Measurements from ENCODE around the gene ABCG1. TPM values are rescaled to one million over a fixed set of nuclear protein-coding genes. Genes with fewer than 3 reads are reported as not detected.

Gene ABCG1
- total RNA-seq, 4 donors from 2014 or later = 32.0 to 54.0 (median 35.2) TPM

DNA sequence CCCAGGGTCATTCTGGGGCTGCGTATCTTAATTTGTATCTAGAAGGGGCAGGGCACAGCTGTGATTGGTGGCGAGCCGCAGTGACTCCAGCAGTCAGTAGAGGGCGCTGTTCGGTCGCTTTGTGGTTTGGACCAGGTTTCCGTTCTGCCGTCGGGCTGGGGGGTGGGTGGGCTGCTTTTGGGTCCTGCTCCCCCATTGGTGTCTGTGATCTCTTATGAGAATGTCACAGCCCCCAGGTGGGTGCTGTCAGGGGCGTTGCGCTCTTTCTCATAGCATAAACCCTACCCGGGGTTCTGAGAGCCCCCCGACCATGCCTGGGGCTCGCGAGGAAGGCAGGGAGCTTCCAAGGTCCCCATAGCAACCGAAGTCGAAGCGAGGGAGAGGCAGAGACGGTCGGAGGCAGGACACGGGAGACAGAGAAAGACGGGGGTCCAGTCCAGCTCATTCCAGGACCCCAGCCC is 90.8 kb downstream of the ABCG1 start:
- H3K4me3 ChIP-seq = no peak overlapping the region
- peak in 1 of 2 donors; percentile 80 for DNase-seq (ENCODE audit: low spot score in 2 of 2)
- peaks cover 9% of the 10 kb centered on the region for H3K4me1 ChIP-seq
- no peaks in the 10 kb centered on the region for H3K9me3 ChIP-seq
- WGBS = 0% methylated on average over 1 of the region's 22 CpGs
- TF ChIP-seq, protein P1, sequence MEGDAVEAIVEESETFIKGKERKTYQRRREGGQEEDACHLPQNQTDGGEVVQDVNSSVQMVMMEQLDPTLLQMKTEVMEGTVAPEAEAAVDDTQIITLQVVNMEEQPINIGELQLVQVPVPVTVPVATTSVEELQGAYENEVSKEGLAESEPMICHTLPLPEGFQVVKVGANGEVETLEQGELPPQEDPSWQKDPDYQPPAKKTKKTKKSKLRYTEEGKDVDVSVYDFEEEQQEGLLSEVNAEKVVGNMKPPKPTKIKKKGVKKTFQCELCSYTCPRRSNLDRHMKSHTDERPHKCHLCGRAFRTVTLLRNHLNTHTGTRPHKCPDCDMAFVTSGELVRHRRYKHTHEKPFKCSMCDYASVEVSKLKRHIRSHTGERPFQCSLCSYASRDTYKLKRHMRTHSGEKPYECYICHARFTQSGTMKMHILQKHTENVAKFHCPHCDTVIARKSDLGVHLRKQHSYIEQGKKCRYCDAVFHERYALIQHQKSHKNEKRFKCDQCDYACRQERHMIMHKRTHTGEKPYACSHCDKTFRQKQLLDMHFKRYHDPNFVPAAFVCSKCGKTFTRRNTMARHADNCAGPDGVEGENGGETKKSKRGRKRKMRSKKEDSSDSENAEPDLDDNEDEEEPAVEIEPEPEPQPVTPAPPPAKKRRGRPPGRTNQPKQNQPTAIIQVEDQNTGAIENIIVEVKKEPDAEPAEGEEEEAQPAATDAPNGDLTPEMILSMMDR (IDR thresholded peaks at IDR 0.05) = peak; percentile 22 to 84
- TF ChIP-seq POLR2A (IDR thresholded peaks at IDR 0.05) = no peak
- no peak for TF ChIP-seq EP300 (IDR thresholded peaks at IDR 0.05)
- TF ChIP-seq POLR2AphosphoS5 (IDR thresholded peaks at IDR 0.05) = no peak
- H3K27ac ChIP-seq = no peak overlapping the region
- no peaks in the 10 kb centered on the region for H3K36me3 ChIP-seq
- peaks cover 9% of the 10 kb centered on the region for H3K27me3 ChIP-seq

DNA sequence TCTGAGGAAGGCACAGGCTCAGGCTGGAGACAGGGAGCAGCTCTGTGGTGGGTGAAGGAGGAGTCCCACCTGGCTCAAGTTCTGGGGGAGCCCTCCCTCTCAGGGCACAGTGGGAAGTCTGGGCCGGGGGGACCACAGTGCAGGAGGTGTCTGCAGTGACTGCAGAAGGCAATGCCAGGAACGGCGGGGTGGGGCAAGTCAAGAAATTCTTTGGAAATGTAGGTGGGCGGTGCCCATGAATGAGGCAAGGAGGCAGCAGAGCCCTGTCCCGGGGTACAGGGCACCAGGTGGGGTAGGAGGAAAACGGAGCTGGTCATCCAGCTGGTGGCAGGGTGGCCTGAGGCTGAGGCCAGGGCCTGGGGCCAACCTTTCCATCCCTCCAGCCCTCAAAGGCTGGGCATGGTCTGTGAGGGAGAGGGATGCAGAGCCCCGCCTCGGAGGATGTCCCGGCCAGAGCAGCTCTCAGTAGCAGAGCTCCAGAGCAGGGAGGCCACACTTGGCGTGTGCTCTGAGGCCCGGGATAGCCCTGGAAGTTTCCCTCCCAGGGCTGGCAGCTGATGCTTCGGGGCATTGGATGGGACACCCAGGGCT is 91.6 kb downstream of the ABCG1 start:
- DNase-seq (ENCODE audit: low spot score in 2 of 2) = no peak
- Histone ChIP-seq H3K9me3 (no peaks in the 10 kb centered on the region), H3K27ac (no peak overlapping the region), H3K27me3 (peaks cover 9% of the 10 kb centered on the region), H3K36me3 (no peaks in the 10 kb centered on the region), H3K4me1 (peaks cover 9% of the 10 kb centered on the region), H3K4me3 (no peak overlapping the region)
- no peak for TF ChIP-seq POLR2AphosphoS5 (IDR thresholded peaks at IDR 0.05)
- no peak for TF ChIP-seq EP300 (IDR thresholded peaks at IDR 0.05)
- TF ChIP-seq, protein P1 (IDR thresholded peaks at IDR 0.05) = no peak
- TF ChIP-seq POLR2A (IDR thresholded peaks at IDR 0.05) = no peak
- WGBS = 44% methylated on average over 9 of the region's 12 CpGs

DNA sequence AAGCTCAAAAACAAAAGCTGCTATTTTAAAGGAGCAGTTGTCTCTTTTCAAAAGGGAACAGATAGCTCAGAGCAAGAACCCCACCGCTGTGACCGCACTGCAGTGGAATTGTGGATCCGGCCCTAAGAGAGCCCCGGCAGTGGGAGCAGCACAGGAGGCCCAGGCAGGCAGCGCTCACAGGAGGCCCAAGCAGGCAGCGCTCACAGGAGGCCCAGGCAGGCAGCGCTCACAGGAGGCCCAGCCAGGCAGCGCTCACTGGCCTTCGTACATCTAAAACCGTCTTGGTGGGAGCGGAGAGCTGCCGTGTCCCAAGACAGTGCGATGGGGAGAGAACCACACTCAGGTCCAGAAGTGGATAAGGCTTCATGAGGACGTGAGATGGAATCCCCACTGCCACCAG is 92.2 kb downstream of the ABCG1 start:
- H3K27me3 ChIP-seq = peaks cover 4% of the 10 kb centered on the region
- no peak overlapping the region for H3K4me3 ChIP-seq
- WGBS = 90% methylated on average over 11 of the region's 14 CpGs
- no peaks in the 10 kb centered on the region for H3K36me3 ChIP-seq
- no peak for DNase-seq (ENCODE audit: low spot score in 2 of 2)
- TF ChIP-seq POLR2AphosphoS5 (IDR thresholded peaks at IDR 0.05) = no peak
- no peak for TF ChIP-seq POLR2A (IDR thresholded peaks at IDR 0.05)
- TF ChIP-seq, protein P1 (IDR thresholded peaks at IDR 0.05) = no peak
- TF ChIP-seq EP300 (IDR thresholded peaks at IDR 0.05) = no peak
- peaks cover 9% of the 10 kb centered on the region for H3K4me1 ChIP-seq
- H3K27ac ChIP-seq = no peak overlapping the region
- H3K9me3 ChIP-seq = no peaks in the 10 kb centered on the region

DNA sequence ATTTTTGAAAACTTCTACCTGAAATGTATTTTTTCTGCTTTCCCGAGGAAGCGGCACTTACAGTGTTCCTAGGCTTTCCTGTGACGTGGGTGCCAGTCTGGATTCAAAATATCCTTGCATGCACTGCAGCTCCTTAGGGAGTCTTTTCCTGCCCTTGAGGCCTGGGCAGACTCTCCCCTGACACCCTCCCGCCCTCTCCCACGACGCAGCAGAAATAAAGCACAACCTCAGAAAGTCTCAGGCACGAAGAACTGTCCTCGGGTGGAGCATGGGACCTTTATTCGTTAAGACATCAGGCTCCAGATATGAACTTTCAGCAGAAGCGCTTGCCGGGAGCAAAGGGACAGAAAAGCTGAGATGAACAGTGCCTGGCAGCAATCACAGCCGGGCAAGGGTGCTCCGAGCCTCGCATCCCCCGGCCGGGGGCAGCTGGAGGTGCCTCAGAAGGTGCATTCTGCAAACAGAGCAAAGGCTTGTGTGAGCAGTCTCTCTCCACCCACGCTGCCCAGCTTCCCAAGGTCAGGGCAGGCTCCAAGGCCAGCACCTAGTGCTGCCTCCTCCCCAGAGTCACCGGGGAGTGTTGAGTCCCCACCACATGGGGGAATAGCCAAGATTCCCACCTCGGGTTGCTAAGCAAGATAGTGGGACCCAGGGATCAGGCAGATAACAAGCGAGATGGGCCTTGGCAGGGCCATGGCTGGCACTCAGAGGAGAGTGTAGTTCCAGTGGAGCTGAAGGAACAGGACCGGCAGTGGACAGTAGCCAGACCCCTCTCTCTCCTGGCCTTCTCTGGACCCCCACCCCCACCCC is 93.1 kb downstream of the ABCG1 start:
- no peak for TF ChIP-seq EP300 (IDR thresholded peaks at IDR 0.05)
- no peak for TF ChIP-seq POLR2AphosphoS5 (IDR thresholded peaks at IDR 0.05)
- TF ChIP-seq, protein P1 (IDR thresholded peaks at IDR 0.05) = no peak
- no peak for TF ChIP-seq POLR2A (IDR thresholded peaks at IDR 0.05)
- Histone ChIP-seq H3K9me3 (no peaks in the 10 kb centered on the region), H3K4me3 (no peak overlapping the region), H3K4me1 (peaks cover 9% of the 10 kb centered on the region), H3K27me3 (peaks cover 2% of the 10 kb centered on the region), H3K36me3 (no peaks in the 10 kb centered on the region), H3K27ac (no peak overlapping the region)
- no peak for DNase-seq (ENCODE audit: low spot score in 2 of 2)
- WGBS = 90% methylated on average over 17 of the region's 21 CpGs

DNA sequence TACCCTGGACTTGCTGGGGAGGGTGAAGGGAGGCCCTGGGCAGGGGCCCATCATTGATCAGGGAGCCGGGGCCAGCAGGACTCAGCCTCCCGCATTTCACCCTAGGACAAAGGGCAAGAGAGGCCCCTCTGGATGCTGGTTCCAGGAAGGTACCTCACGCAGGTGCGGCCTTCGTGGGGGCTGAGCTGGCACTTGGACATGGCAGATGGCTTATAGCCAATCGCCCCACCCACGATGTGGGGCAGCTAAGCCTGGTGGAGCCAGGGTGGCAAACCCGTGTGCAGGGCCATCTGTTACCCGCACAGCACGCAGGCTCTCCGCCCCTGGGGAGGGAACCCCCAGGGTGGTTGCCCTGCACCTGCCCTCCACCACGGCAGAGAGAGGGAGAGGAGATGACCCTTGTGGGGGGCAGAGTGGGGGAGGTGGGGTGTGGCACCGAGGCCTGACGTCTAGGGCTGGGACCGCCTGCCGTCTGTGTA is 93.7 kb downstream of the ABCG1 start:
- peaks cover 9% of the 10 kb centered on the region for H3K4me1 ChIP-seq
- no peaks in the 10 kb centered on the region for H3K36me3 ChIP-seq
- no peak for DNase-seq (ENCODE audit: low spot score in 2 of 2)
- TF ChIP-seq, protein P1 (IDR thresholded peaks at IDR 0.05) = no peak
- TF ChIP-seq POLR2AphosphoS5 (IDR thresholded peaks at IDR 0.05) (no peak), EP300 (IDR thresholded peaks at IDR 0.05) (no peak), POLR2A (IDR thresholded peaks at IDR 0.05) (no peak)
- no peaks in the 10 kb centered on the region for H3K9me3 ChIP-seq
- peaks cover 2% of the 10 kb centered on the region for H3K27me3 ChIP-seq
- H3K27ac ChIP-seq = no peak overlapping the region
- no peak overlapping the region for H3K4me3 ChIP-seq
- 74% methylated on average over 4 of the region's 16 CpGs for WGBS

All from suprapubic skin (tissue), 4 donors.